Right renal cortex interstitium (tissue), 3 donors: ENCODE results near the gene PSORS1C1. TPM values are rescaled to one million over a fixed set of nuclear protein-coding genes. Genes with fewer than 3 reads are reported as not detected.
"Not testable (repeated sequence)": the region's sequence is repeated elsewhere in the genome, so short reads cannot be mapped to it uniquely, and the experiment has no call there.

Experiments
- DNase-seq, 3 donors: peaks; one replicate each; pipeline ENCODE4 v3.0.0-alpha.2; 2013; ENCODE audit warnings: low read depth in 3 of 3, low spot score in 2 of 3
- polyA plus RNA-seq, 3 donors: library from polyadenylated mRNA; unstranded; fragments of 120-200 nt; gene quantifications; one replicate each; pipeline ENCODE4 v1.2.1, GENCODE V29; 2013; ENCODE audit not compliant: insufficient read length in 3 of 3

Gene PSORS1C1
- under 1 TPM in 2 of 3 donors, not detected in 1; 0.14 to 0.40 TPM for polyA plus RNA-seq

- no peak for DNase-seq
These were observed at the start of gene PSORS1C1 for GRCh38 chr6:31114541-31114878. TSS of gene PSORS1C1 (plus strand) at chr6:31114800. CDS start at chr6:31129633, 14,833 bp downstream.

DNA sequence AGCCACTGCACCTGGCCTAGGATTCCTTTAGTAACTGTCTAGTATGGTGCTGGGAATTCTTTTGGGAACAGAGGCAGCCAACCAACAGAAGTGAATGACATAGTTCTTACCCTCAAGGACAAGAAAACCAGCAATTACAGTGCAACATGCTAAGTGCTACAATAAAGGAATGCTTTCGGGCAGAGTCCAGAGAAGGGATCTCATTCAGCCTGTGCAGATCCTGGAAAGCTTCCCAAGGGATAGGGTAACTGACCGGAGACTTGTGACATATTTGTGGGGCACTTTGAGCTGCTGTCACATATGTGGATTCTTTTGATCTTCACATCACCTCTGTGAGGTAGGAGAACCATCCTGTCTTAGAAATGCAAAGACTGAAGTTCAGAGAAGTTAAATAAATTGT, 49.0 kb upstream of the PSORS1C1 start:
- DNase-seq, result no peak

DNA sequence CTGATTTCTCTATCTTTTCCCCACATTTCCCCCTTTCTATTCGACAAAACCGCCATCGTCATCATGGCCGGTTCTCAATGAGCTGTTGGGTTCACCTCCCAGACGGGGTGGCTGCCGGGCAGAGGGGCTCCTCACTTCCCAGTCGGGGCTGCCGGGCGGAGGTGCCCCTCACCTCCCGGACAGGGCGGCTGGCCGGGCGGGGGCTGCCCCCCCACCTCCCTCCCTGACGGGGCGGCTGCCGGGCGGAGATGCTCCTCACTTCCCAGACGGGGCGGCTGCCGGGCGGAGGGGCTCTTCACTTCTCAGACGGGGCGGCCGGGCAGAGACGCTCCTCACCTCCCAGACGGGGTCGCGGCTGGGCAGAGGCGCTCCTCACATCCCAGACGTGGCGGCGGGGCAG, 47.6 kb upstream of the PSORS1C1 start:
- not testable (repeated sequence) for DNase-seq

DNA sequence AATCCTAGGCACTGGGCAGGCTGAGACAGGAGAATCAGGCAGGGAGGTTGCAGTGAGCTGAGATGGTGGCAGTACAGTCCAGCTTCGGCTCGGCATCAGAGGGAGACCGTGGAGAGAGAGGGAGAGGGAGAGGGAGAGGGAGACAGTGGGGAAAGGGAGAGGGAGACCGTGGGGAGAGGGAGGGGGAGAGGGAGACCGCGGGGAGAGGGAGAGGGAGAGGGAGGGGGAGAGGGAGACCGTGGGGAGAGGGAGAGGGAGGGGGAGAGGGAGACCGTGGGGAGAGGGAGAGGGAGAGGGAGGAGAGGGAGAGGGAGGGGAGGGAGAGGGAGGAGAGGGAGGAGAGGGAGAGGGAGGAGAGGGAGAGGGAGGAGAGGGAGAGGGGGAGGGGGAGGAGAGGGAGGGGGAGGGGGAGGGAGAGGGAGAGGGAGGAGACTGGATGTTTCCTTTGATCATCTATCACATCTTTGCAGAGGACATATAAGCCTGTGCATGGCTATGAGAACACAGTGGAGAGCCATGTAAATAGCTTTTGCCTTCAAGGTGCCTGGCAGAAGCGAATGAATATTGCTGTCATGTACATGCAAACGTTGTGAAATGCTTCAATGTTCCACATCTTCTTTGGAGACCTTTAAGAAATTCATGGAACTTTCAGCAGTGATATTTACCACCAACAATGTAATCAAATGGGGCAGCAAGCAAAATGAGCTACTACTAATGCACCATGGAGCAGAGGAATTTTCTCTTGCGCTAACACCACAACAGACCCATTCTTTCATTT, 46.5 kb upstream of the PSORS1C1 start:
- not testable (repeated sequence) for DNase-seq

- DNase-seq, result peak in 1 of 3 donors; percentile 62
These were observed 45.8 kb upstream of the PSORS1C1 start for GRCh38 chr6:31068669-31069340.

DNA sequence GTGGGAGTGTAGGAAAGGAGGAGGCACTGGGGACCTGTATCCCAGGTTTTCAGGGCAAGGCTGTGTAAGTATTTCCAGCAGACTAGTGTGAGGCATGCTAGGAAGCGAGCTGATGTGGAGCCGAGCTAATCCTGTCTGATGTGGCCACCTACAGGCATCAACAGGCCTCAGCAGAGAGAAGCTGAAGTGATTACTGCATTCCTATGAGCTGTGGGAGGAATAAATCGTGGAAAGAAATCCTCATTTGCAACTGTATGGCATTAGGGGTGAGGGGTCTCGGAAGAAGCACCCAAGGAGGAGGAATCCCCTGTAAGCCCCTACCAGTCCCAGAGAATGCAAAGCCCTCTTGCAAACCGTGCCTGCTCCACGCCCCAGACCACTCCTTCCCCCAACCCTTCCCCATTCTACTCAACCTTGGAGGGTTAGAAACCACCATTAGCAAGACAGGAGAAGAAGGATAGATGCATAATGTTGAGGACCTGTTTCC, 43.8 kb upstream of the PSORS1C1 start:
- DNase-seq, result peak in 1 of 3 donors; percentile 65

DNA sequence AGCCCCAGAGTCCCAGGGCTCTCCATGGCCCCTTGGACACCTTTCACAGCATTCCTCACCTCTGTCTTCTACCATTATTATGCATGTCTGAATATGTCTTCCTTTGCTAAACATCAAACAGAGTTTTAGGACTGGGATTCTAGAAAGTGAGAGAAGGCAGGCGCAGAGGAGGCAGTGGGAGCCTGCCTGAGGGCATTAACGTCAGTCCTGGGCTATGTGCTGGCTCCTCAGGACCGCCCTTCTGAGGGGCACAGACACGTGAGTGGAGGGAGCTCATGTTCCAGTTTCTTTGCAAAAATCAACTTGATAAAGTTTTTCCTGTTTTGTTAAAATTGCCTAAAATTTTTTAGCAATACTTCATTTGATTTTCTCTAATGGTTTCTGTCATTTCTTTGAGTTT, 40.2 kb upstream of the PSORS1C1 start:
- no peak for DNase-seq

- no peak for DNase-seq
These were observed 39.1 kb upstream of the PSORS1C1 start for GRCh38 chr6:31075528-31075927.

- no peak for DNase-seq
These were observed 38.0 kb upstream of the PSORS1C1 start for GRCh38 chr6:31076611-31077010.

GRCh38 chr6:31079656-31080261, 34.8 kb upstream of the PSORS1C1 start:
- DNase-seq, result peak in 1 of 3 donors; percentile 62

DNA sequence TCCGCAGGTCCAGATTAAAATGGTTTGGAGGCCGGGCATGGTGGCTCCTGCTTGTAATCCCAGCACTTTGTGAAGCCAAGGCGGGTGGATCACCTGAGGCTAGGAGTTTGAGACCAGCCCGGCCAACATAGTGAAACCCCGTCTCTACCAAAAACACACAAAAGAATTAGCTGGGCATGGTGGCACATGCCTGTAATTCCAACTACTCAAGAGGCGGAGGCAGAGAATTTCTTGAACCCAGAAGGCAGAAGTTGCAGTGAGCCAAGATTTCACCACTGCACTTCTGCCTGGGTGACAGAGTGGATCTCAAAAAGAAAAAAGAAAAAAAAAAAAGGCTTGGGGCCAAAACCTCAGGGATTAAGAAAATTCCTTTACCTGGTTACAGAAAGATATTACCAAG, 32.7 kb upstream of the PSORS1C1 start:
- DNase-seq, result no peak

DNA sequence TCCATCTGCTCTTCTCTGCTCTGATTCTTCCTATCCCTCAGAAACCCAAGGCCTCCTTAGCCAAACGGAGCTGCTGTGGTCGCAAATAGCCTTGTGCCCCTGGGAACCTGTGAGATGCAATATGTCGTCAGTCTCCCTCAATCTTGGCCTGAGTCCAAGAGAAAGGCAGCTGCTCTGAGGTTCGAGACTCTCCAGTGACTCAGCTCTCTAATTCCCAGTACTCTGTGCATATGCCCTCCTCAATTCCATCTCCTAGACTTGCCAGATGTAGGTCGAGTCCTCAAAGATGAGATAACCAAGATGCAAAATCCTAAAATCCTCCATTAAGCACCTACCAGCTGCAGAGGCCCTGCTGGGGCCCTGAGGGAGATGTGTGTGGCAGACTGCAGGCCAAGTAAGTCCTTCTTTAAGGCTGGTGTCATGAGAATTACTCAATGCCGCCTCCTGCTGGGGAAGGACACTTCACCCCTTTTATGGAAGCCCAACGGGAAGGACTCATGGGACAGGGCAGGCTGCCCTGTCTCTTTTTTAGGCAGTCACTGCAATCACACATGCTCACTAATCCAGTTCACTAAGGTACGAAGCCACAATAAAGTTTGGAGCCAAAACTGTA, 30.8 kb upstream of the PSORS1C1 start:
- DNase-seq, result no peak

DNA sequence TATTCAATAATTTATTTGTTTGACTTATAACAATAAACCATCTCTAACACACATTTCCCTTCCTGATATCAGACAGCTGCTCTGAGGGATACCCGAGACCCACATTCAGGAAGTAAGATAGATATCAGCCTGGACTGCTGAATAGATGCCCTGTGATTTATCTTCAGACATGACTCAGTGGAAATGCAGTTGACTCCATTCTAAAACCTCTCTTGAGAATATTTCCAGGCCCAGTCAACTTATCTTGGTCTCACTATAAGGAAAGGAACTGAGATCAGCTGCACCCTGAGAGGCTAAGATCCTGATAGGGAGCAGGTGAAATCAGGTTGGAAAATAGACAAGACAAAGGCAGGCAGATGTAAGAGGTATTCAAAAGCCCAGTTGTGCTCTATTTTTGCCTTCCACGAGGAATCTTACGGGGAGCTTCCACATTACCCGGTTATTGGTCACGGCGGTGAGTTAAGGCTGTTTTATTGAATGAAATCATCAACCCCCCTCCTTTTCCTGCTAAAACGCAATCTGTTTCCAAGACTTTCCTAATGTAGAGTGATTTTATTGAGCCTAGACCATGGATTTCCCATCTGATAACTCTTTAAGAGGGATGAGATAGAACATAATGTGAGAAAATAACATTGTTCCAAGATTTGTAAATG, 27.7 kb upstream of the PSORS1C1 start:
- DNase-seq, result no peak

DNA sequence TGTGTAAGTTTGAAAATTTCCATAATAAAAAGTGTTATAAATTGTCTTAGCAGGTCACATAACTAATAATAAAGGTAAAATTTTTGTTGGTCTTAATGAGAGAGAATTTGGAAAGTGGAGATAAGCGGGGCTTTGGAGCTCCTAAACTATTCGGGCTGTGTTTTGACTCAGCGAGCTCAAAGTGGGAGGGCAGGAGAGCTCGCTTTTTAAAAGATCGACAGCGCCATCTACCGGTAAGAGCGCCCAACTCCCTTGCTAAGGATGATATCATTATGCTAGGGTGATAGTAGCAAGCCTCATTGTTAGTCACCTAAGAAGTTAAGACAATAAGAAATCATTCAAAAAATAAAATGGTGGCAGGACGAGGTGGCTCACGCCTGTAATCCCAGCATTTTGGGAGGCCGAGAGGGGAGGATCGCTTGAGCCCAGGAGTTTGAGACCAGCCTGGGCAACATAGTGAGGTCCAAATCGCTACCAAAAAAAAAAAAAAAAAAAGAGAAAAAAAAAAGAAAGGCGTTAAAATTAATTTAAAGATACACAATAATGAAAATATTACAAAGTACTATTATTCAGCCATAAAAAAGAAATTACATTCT, 27.0 kb upstream of the PSORS1C1 start:
- DNase-seq, result peak; percentile 80 to 85 (median 82)

GRCh38 chr6:31090275-31090972, 24.2 kb upstream of the PSORS1C1 start:
- no peak for DNase-seq

- no peak for DNase-seq
These were observed 23.6 kb upstream of the PSORS1C1 start for GRCh38 chr6:31090973-31091364.

- DNase-seq, result no peak
These were observed 22.9 kb upstream of the PSORS1C1 start for GRCh38 chr6:31091680-31092079.

GRCh38 chr6:31092238-31092637, 22.4 kb upstream of the PSORS1C1 start:
- DNase-seq, result no peak

- no peak for DNase-seq
These were observed 21.7 kb upstream of the PSORS1C1 start for GRCh38 chr6:31092769-31093505.
